ENCODE results near the gene CST4. TPM values are rescaled to one million over a fixed set of nuclear protein-coding genes. Genes with fewer than 3 reads are reported as not detected.

The CST4 gene
- total RNA-seq, 1 donor from 2014 or later: not detected

DNA sequence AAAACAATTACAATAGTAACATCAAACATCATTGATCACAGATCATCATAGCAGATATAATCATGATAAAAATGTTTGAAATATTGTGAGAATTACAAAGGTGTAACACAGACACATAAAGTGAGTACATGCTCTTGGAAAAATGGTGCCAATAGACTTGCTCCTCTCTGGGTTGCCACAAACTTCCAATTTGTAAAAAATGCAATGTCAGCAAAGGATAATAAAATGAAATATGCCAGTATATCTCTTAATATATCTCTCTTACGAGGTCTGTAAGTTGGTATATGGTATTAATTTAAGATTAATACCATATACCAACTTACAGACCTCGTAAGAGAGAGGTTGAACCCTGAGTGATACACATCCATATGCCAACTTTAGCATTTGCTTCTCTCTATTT is 37.7 kb downstream of the CST4 start:
- TF ChIP-seq CTCF (IDR thresholded peaks at IDR 0.05; ENCODE audit: insufficient read depth, low read length, poor library complexity, severe bottlenecking): no peak
- Histone ChIP-seq H3K27me3 (ENCODE audit: control insufficient read depth, insufficient read depth, low read length) (no peaks in the 10 kb centered on the region), H3K36me3 (ENCODE audit: control insufficient read depth, insufficient read depth, low read length) (no peaks in the 10 kb centered on the region), H3K4me3 (ENCODE audit: low read depth, low read length) (no peak overlapping the region)
- no peak for DNase-seq (ENCODE audit: low read depth)

DNA sequence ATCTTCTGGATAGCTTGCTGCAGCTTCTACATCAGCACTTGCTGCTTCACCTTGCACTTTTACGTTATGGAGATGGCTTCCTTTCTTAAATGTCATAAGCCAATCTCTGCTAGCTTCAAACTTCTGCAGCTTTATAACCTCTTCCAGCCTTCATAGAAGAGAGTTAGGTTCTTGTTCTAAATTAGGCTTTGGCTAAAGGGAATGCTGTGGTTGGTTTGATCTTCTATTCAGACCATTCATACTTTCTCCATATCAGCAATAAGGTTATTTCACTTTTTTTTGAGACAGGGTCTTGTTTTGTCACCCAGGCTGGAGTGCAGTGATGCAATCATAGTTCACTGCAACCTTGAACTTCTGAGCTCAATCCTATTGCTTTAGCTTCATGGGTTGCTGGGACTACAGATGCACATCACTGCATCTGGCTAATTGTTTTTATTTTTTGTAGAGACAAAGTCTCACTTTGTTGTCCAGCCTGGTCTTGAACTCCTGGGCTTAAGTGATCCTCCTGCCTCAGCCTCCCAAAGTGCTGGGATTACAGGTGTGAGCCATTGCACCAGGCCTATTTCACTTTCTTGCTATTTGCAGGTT is 38.9 kb downstream of the CST4 start:
- no peak for TF ChIP-seq CTCF (IDR thresholded peaks at IDR 0.05; ENCODE audit: insufficient read depth, low read length, poor library complexity, severe bottlenecking)
- H3K27me3 ChIP-seq (ENCODE audit: control insufficient read depth, insufficient read depth, low read length): no peaks in the 10 kb centered on the region
- no peak overlapping the region for H3K4me3 ChIP-seq (ENCODE audit: low read depth, low read length)
- DNase-seq (ENCODE audit: low read depth): no peak
- no peaks in the 10 kb centered on the region for H3K36me3 ChIP-seq (ENCODE audit: control insufficient read depth, insufficient read depth, low read length)

DNA sequence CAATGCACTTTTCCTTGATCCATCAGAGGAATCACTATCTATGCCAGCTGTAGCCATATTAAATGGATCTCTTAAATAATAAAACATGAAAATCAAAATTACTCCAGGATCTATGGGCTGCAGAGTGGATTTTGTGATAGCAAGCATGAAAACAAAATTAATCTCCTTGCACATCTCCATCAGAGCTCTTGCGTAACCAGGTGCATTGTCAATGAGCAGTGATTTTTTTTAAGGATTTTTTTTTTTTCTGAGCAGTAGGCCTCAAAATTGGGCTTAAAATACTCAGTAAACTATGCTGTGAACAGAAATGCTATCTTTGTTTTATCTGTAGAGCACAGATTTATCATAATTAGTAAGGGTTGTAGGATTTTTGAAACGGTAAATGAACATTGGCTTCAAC is 39.6 kb downstream of the CST4 start:
- Histone ChIP-seq H3K27me3 (ENCODE audit: control insufficient read depth, insufficient read depth, low read length) (no peaks in the 10 kb centered on the region), H3K4me3 (ENCODE audit: low read depth, low read length) (no peak overlapping the region), H3K36me3 (ENCODE audit: control insufficient read depth, insufficient read depth, low read length) (no peaks in the 10 kb centered on the region)
- DNase-seq (ENCODE audit: low read depth): no peak
- TF ChIP-seq CTCF (IDR thresholded peaks at IDR 0.05; ENCODE audit: insufficient read depth, low read length, poor library complexity, severe bottlenecking): no peak

GRCh38 chr20:23647346-23647745 is 41.5 kb downstream of the CST4 start:
- DNase-seq (ENCODE audit: low read depth): no peak
- H3K36me3 ChIP-seq (ENCODE audit: control insufficient read depth, insufficient read depth, low read length): no peaks in the 10 kb centered on the region
- H3K4me3 ChIP-seq (ENCODE audit: low read depth, low read length): no peak overlapping the region
- H3K27me3 ChIP-seq (ENCODE audit: control insufficient read depth, insufficient read depth, low read length): no peaks in the 10 kb centered on the region
- no peak for TF ChIP-seq CTCF (IDR thresholded peaks at IDR 0.05; ENCODE audit: insufficient read depth, low read length, poor library complexity, severe bottlenecking)

GRCh38 chr20:23646106-23646873 is 42.5 kb downstream of the CST4 start:
- DNase-seq (ENCODE audit: low read depth): no peak
- Histone ChIP-seq H3K27me3 (ENCODE audit: control insufficient read depth, insufficient read depth, low read length) (no peaks in the 10 kb centered on the region), H3K36me3 (ENCODE audit: control insufficient read depth, insufficient read depth, low read length) (no peaks in the 10 kb centered on the region), H3K4me3 (ENCODE audit: low read depth, low read length) (no peak overlapping the region)
- TF ChIP-seq CTCF (IDR thresholded peaks at IDR 0.05; ENCODE audit: insufficient read depth, low read length, poor library complexity, severe bottlenecking): no peak
